GM12891 (cell line): ENCODE results near the gene SLC8B1. TPM values are rescaled to one million over a fixed set of nuclear protein-coding genes. Genes with fewer than 3 reads are reported as not detected.
A peak's percentile ranks its signal among the peaks of the same experiment; 100 is the strongest.

ENCODE experiments used
- DNase-seq: peaks from one replicate; pipeline ENCODE4 v3.0.0; 2011; ENCODE audit warnings: low spot score; ENCODE audit not compliant: insufficient read length
- FAIRE-seq: peaks from 2 replicates; lab custom pipeline; 2011; peaks lifted over from hg19 to GRCh38; lab: Jason Lieb, UNC
- PAX5 ChIP-seq: IDR thresholded peaks from 2 replicates; pipeline ENCODE4 v1.6.1; 2011; ENCODE audit warnings: low read length, moderate library complexity, mild to moderate bottlenecking; ENCODE audit not compliant: insufficient read depth, severe bottlenecking
- POLR2A ChIP-seq: IDR thresholded peaks from 2 replicates; pipeline ENCODE4 v1.6.1; 2011; ENCODE audit warnings: low read depth, low read length, control low read depth
- POLR2AphosphoS5 ChIP-seq: IDR thresholded peaks from 2 replicates; pipeline ENCODE4 v1.6.1; 2011; ENCODE audit warnings: low read depth, low read length, control low read depth
- POU2F2 ChIP-seq: IDR thresholded peaks from 2 replicates; pipeline ENCODE4 v1.6.1; 2011; ENCODE audit warnings: low read depth, mild to moderate bottlenecking, control low read depth, low read length, moderate library complexity
- SPI1 ChIP-seq: IDR thresholded peaks from 2 replicates; pipeline ENCODE4 v1.6.1; 2011; ENCODE audit warnings: low read depth, low read length, control low read depth
- TAF1 ChIP-seq: IDR thresholded peaks from 2 replicates; pipeline ENCODE4 v1.6.1; 2011; ENCODE audit warnings: low read depth, low read length, control low read depth
- polyA plus RNA-seq: library from polyadenylated mRNA; unstranded; fragments of >200 nt; gene quantifications from one replicate; pipeline ENCODE4 v1.2.1, GENCODE V29; 2012; ENCODE audit warnings: low read depth, missing spikeins, inconsistent platforms; ENCODE audit not compliant: missing spikeins

SLC8B1 gene
- polyA plus RNA-seq = 2.4 TPM

- FAIRE-seq = peak; percentile 65
- peak; percentile 90 for DNase-seq
Measured at GRCh38 chr12:113334786-113335539, at the start of gene SLC8B1. Gene SLC8B1 (minus strand): TSS chr12:113335109. CDS start chr12:113332878, 2,231 bp downstream.

GRCh38 chr12:113382206-113382605 lies 47.3 kb upstream of the SLC8B1 start:
- DNase-seq (no peak), FAIRE-seq (no peak)

More at GRCh38 chr12:113334786-113335539, at the start of gene SLC8B1:
- TF ChIP-seq TAF1 (no peak), POLR2AphosphoS5 (no peak), SPI1 (no peak), POU2F2 (no peak), POLR2A (no peak), PAX5 (no peak)

GRCh38 chr12:113381220-113381619 lies 46.3 kb upstream of the SLC8B1 start:
- DNase-seq (no peak), FAIRE-seq (no peak)
- TF ChIP-seq POU2F2 (no peak), PAX5 (no peak), TAF1 (no peak), POLR2A (no peak), POLR2AphosphoS5 (no peak), SPI1 (no peak)

More at GRCh38 chr12:113382206-113382605, 47.3 kb upstream of the SLC8B1 start:
- no peak for TF ChIP-seq PAX5
- no peak for TF ChIP-seq POLR2AphosphoS5
- TF ChIP-seq POU2F2 = no peak
- no peak for TF ChIP-seq SPI1

- no peak for FAIRE-seq
- DNase-seq = no peak
Measured at GRCh38 chr12:113378291-113378690, 43.4 kb upstream of the SLC8B1 start.

GRCh38 chr12:113374823-113375428 lies 40.0 kb upstream of the SLC8B1 start:
- DNase-seq = no peak
- FAIRE-seq = no peak
- TF ChIP-seq SPI1 = no peak
- no peak for TF ChIP-seq POU2F2
- TF ChIP-seq POLR2A = no peak
- no peak for TF ChIP-seq PAX5
- no peak for TF ChIP-seq TAF1
- no peak for TF ChIP-seq POLR2AphosphoS5

More at GRCh38 chr12:113378291-113378690, 43.4 kb upstream of the SLC8B1 start:
- no peak for TF ChIP-seq TAF1
- no peak for TF ChIP-seq SPI1
- no peak for TF ChIP-seq POLR2A
- no peak for TF ChIP-seq POU2F2
- no peak for TF ChIP-seq POLR2AphosphoS5
- no peak for TF ChIP-seq PAX5

- DNase-seq (no peak), FAIRE-seq (no peak)
- TF ChIP-seq POLR2AphosphoS5 (no peak), TAF1 (no peak)
Measured at GRCh38 chr12:113373969-113374368, 39.1 kb upstream of the SLC8B1 start.

GRCh38 chr12:113373440-113373839 lies 38.5 kb upstream of the SLC8B1 start:
- TF ChIP-seq POU2F2 = no peak
- TF ChIP-seq SPI1 = no peak
- TF ChIP-seq POLR2AphosphoS5 = no peak
- TF ChIP-seq TAF1 = no peak
- no peak for TF ChIP-seq POLR2A
- no peak for TF ChIP-seq PAX5
- FAIRE-seq (no peak), DNase-seq (no peak)

- TF ChIP-seq TAF1 (no peak), POLR2AphosphoS5 (no peak), PAX5 (no peak), POLR2A (no peak), POU2F2 (no peak), SPI1 (no peak)
- DNase-seq (no peak), FAIRE-seq (no peak)
Measured at GRCh38 chr12:113372371-113372770, 37.5 kb upstream of the SLC8B1 start.

GRCh38 chr12:113371808-113372207 lies 36.9 kb upstream of the SLC8B1 start:
- TF ChIP-seq SPI1 (no peak), POLR2AphosphoS5 (no peak), PAX5 (no peak), POLR2A (no peak), TAF1 (no peak), POU2F2 (no peak)
- FAIRE-seq (no peak), DNase-seq (no peak)

GRCh38 chr12:113370923-113371682 lies 36.2 kb upstream of the SLC8B1 start:
- DNase-seq (no peak), FAIRE-seq (peak; percentile 13)
- TF ChIP-seq PAX5 = no peak
- no peak for TF ChIP-seq TAF1
- no peak for TF ChIP-seq POLR2AphosphoS5
- TF ChIP-seq SPI1 = no peak
- TF ChIP-seq POU2F2 = no peak
- TF ChIP-seq POLR2A = no peak
